ENCODE results near the gene PDIA4.

DNA sequence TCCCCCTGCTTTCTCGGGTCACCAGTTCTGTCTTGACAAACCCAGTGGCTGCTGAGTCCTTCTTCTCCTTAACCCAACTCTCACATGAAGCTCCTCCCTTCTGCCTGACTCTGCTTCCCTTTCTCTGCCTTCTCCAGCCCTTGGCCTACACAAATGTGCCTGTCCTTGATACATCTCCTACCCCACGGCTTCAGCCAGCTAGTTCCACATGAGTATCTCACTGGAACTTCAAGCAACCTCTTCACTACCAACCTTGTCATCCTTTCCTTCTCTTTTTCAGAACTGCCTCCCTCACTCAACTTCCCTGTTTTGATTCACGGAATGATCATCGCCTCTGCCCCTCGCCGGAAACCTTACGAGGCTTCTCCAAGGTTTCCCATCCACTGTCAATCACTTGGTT lies 55.9 kb downstream of the PDIA4 start:
- TF ChIP-seq, protein P1, sequence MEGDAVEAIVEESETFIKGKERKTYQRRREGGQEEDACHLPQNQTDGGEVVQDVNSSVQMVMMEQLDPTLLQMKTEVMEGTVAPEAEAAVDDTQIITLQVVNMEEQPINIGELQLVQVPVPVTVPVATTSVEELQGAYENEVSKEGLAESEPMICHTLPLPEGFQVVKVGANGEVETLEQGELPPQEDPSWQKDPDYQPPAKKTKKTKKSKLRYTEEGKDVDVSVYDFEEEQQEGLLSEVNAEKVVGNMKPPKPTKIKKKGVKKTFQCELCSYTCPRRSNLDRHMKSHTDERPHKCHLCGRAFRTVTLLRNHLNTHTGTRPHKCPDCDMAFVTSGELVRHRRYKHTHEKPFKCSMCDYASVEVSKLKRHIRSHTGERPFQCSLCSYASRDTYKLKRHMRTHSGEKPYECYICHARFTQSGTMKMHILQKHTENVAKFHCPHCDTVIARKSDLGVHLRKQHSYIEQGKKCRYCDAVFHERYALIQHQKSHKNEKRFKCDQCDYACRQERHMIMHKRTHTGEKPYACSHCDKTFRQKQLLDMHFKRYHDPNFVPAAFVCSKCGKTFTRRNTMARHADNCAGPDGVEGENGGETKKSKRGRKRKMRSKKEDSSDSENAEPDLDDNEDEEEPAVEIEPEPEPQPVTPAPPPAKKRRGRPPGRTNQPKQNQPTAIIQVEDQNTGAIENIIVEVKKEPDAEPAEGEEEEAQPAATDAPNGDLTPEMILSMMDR (IDR thresholded peaks at IDR 0.05) = no peak
- no peak for TF ChIP-seq POLR2A (IDR thresholded peaks at IDR 0.05)
